HL-60/S4 (cell line): ENCODE results near the gene DHRS3.

Source experiments
- in situ Hi-C: fragments of 300-500 bp; cut with MboI; formaldehyde crosslinking; loops from 2 replicates; pipeline ENCODE4 v1.14.3; 2022; ENCODE audit warnings: low sequenced_read_pairs

Gene DHRS3

DNA sequence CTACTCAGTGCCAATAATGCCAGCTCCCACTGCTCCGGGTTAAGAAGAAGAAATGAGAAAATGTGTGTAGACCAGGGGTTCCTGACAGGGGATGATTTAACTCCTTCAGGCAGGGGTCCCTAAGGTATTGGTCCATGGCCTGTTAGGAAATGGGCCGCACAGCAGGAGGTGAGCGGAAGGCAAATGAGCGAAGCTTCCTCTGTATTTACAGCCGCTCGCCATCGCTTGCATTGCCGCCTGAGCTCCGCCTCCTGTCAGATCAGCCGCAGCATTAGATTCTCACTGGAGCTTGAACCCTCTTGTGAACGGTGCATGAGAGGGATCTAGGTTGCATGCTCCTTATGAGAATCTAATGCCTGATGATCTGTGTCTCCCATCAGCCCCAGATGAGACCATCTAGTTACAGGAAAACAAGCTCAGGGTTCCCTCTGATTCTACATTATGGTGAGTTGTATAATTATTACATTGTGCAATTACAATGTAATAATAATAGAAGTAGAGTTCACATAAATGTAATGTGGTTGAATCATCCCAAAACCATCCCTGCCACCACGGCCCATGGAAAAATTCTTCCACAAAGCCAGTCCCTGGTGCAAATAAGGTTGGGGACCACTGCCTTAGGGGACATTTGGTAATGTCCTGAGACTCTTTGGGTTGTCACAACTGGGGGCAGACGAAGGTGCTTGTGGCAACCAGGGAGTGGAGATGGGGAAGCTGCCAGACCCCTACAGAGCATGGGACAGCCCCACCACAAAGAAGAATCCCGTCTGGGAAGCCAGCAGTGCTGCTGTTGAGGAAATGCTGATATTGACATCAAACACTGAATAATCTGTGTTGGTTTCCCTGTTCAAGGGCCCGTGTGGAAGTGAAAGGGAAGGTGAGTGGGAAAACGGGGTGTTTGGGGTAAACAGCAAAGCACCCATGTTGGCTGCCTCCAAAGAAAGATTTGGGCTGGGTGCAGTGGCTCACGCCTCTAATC is 60.8 kb downstream of the DHRS3 start:
- in situ Hi-C loops = no loop called here

DNA sequence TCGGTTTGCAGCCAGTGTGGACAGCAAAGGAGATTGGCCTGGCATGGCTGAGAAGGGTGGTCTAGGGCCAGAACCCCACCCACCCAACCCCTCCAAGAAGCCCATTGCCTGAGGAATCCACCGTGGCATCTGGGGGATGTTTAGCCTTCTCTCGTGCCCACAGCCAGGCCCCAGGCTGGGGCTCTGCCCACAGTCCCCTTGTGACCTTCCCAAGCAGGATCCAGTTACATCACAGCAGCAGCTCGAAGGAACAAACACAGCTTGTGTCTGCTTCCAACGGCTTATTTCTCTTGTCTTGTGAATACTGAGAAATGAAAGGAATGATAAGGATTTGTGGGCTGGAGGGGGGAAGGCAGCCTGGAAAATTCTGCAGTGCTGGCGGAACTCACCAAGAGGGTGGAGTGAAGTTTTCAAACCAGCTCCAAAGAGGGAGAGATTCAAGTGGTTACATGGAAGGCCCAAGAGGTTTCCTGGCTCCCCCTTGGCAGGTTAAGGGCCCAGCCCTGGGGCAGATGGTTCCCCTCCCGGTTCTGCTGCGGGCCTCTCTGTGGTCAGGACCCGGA is 61.6 kb downstream of the DHRS3 start:
- in situ Hi-C loops = no loop called here

DNA sequence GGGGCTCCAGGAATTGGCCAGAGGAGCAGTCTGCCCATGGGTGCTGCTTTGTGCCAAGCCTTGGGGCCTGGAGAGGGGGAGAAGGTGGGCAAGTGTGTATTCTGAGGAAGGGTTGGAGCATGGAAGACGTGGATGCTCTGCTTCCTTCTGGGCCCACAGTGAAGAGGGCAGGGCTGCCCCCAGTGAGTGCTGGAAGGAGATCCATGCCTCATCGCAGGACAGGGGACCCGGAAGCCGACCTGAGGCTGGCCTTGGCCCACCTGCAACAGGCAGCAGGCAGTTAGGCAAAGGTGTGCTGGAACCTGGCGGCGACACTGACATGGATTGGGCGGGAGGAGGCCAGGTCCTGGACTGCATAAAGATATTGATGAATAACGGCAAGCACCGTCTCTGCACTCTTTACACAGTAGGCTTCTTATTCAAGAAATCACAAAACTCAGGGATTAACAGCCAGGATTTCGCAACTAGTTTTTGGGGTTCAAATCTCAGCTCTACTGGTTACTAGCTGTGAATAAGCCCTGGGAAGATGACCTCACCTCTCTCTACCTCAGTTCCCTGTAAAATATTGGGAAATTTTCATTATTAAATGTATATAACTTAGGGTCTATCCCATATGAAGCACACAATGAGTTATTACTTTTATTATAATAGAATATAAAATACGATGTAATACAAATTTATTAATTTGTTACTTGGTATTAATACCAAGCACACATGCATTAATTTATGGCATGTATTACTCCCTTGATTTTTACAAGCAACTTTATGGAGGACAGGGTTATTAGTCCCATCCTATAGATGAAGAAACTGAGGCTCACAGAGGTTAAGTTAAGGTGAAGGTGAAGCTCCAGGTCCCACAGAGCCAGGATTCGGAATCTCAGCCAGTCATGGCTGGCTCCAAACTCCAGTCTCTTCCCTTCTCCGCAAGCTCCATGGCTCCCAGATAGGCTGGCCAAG is 62.3 kb downstream of the DHRS3 start:
- in situ Hi-C loops = no loop called here

DNA sequence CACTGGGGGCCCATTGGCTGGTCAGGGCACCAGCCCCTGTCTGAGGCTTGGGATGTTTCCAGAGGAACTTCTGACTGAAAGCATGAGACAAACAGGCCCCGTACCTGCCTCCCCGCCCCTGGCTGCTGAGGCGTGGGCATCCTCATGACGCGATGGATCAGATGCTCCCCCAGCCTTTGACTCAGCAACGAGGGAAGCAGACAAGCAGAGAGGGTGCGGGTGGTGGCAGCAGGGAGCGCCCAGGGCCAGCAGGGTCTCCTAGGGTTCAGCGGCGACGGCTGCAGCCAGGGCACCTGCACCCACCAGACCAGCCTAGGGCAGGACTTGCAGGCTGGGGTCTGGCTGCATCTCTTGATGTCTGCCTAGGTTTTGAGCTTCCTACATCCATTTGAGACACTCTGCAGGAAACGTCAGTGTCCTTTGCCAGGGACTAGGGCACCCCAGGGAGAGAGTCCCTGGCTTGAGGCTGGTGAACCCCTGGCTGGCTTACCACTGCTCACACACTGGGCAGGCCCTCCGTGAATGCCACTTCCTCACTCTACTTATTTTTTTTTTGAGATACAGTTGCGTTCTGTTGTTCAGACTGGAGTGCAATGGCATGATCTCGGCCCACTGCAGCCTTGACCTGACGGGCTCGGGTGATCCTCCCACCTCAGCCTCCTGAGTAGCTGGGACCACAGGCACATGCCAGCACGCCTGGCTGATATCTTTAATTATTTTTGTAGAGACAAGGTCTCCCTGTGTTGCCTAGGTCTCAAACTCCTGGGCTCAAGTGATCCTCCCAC is 63.3 kb downstream of the DHRS3 start:
- in situ Hi-C loops = no loop called here

DNA sequence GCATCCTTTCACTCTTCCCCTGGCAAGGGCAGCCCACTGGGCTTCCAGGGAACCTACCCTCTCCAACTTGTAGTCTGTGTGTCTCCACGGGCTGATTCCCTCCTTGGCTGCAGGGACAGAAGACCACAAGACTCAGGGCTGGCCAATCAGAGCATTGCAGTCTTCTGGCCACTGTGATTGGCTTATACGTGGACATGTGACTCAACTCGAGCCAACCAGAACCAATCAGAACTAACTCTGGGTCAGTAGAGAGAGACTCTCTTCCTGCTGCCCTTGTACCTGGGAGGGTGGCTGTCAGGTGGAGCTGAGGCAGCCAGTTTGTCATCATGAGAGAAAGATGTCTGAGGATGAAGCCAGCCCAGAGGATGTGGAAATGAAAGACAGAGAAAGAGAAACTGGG is 64.0 kb downstream of the DHRS3 start:
- in situ Hi-C loops = no loop called here

DNA sequence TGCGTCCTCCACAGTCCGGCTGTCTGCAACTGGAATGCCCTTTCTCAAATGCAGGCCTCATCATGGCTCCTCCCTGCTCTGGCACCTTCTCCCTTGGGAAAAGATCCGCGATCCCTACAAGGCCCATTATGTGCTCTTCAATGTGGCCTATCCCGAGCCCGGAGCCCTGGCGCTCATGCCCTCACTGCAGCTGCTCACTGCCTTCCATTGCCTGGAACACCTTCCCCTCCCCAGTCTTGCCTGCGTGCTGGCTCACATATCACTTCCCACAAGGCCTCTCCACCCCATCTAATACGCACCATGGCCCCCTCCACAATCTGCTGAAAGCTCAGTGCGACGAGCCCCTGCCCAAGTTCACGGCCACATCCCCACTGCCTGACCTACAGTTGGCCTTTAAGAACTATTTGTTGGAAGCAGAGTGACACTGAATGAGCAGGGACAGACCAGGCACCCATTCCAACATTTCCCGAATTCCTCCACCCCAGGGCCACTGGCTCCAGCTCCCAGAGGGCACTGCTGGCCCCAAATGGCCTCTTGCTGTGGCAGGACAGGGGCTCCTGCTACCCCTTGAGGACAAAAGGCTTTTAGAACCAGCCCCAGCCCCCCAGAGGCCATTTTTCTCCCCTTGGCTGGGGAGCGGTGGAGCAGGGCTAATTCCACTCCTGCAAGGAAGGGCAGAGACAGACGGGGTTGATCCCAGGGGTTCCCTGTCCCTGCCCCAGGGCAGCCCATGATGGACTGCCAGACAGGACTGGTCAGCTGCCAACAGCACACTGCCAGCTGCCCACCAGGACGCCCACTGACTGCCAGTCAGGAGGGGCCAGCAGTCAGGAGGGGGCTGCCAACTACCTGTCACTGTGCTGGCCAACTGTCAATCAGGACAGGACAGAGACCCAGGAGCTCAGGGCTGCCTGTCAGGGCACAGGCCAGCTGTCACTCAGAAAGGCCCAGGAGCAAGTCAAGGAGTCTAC is 64.8 kb downstream of the DHRS3 start:
- in situ Hi-C loops = no loop called here

DNA sequence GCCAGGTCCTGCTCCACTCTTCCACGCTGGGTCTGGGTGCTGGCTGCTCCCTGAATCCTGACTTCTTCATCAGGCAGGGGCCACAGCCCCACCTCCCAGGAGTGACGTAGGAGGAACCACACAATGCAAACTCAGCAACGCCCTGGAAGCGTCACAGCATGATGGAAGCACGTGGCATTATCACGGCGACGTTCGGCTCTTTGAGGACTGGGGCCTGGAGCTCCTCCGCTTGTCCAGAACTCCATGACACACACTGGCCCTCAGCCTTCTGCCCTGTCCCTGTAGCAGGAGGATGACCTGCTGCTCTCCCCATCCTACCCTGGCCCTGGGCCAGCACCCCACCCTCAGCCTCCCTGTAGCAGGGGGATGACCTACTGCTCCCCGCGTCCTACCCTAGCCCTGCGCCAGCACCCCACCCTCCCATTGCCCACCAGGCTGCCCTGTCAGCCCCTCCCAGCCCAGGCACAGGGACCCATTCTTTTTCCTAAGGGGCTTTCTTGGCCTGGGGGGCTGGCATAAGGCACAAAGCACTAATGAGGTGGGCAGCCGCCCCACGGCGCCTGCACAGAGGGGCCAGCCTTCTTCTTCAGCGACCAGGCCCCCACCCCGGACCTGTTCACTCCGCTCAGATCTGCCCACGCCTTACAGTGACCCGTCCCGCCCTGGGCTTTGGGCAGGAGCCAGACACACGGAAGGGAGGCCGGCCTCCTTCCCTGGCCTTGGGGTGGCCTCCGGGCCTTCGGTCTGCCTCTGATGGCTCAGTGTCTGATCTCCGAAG is 65.7 kb downstream of the DHRS3 start:
- in situ Hi-C loops = no loop called here

DNA sequence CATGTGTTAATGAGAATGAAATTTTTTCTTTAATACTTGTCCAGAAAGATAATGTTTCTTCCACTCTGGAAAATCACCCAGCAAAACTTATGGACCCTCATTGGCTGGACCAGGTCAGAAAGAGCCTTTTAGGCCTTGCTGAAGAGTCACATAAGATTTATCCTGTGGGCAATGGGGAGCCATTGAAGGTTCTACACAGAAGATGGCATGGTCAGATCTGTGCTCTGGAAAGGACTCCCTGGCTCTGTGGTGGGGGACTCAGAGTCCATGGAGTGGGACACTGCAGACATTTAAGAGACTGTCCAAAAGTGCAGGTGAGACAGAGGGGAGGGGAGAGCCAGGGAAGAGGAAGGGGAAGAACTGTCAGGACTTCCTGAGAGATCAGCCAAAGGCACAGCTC is 66.4 kb downstream of the DHRS3 start:
- in situ Hi-C loops = no loop called here

DNA sequence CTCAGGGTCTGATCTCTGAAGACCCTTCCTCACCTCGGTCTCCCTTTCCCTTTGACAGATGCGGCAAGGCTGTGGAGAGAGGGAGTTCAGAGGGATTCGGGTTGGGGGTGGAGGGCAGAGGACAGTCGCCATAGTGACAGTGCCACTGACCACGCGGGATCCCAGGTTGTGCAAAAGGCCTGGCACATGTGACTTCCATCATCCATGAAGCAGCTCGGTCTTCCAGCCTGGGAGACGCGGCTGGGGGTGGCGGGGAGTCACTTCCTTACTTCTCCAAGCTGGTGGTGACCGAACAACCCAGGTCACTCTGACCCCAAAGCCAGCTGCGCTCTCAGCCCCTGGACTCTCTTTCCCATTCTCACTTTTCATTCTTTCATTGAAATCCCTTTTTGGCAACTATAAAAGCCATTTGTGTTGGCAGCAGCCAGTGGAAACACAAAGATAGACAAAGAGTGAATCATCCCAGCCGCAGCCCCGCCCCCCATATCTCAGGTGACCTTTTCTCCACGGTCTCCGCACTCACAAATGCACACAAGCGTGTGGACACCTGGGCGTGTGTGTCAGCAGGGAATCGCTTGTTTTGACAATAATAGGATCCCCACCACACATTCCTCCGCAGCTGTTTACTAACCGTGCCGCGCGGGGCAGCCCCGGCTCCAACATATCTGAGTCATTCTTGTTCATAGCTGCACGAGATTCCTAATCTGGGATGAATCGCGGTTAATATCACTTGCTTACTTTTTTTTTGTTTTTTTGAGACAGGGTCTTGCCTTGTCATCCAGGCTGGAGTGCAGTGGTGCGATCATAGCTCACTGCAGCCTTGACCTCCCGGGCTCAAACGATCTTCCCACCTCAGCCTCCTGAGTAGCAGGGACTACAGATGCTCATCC is 68.3 kb downstream of the DHRS3 start:
- in situ Hi-C loops = no loop called here

DNA sequence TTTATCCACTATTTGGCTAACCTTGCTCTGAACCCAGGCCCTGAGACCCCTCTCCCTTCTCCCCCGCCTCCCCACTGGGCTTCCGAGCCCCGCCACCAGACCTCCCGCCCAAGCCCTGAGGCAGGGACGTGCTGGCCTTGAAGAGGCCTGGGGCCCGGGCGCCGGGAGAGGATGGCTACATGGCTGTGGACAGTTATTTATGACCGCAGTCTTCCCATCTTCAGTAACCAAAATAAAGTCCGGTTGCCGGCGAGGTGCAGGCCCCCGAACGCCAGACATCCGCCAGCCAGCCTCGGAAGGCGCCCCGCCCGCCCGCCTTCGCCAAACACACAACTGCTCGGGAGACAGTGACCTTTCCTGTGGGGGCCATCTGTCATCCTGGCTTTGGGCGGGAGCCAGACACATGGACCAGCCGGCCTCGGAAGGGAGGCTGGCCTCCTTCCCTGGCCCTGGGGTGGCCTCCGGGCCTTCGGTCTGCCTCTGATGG is 69.0 kb downstream of the DHRS3 start:
- in situ Hi-C loops = no loop called here

DNA sequence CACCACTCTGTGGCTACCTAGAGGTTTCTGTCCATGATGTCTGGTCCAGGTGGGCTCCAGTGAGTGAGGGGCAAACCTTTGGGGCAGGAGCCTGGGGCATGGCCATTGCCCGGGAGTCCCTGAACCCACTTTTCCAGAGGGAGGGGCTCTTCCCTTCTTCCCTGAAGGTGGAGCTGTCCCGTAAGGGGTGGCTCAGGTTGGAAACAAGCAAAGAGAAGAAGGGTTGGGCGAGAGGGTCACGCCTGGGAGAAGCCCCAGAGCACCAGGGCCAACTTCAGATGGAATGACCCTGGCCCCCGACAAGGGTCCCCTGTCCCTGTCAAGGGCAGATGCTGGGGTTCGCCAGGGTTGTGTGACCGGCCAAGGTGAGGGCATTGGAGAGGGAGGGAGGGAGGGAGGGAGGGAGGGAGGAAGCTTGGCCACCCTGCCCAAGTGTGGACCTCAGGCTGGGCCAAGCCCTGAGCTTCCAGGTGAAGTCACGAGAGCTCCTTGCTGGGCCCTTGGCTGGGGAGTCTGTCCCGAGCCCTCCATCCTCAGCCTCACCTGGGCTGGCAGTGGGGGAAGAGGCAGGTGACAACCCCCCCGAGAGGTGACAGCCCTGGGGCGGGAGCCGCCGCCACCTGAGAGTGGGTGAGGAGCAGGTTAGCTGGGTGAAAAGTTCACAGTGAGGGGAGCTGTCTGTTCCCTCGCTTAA is 69.6 kb downstream of the DHRS3 start:
- in situ Hi-C loops = no loop called here

DNA sequence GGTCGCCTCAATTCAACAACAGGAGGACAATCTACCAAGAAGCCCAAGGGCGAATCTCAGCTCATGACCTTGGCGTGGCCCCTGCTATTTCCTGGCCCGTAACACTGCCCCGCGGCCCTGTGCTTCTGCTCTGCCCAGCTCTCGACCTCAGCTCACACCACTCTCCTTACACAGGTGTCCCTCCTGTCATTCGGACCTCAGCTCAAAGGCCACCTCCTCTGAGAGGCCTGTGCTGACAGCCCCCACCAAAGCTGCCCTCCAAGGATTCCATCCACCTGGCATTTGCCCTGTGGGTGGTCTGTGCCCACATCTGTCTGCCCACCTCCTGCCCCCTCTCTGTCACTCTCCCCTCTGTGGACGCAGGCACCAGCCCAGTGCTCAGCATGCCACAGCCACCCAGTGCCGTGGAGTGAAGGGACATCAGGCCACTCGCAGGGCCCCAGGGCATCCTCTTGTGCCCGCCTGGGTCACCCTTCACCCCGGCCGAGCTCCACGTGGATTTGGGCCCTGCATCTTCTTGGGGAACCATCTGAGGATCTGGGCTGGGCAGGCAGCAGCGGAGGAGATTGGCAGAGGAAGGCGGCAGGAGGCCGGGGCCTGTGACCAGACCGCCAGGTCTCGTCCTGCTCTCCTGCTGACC is 70.3 kb downstream of the DHRS3 start:
- in situ Hi-C loops = no loop called here

DNA sequence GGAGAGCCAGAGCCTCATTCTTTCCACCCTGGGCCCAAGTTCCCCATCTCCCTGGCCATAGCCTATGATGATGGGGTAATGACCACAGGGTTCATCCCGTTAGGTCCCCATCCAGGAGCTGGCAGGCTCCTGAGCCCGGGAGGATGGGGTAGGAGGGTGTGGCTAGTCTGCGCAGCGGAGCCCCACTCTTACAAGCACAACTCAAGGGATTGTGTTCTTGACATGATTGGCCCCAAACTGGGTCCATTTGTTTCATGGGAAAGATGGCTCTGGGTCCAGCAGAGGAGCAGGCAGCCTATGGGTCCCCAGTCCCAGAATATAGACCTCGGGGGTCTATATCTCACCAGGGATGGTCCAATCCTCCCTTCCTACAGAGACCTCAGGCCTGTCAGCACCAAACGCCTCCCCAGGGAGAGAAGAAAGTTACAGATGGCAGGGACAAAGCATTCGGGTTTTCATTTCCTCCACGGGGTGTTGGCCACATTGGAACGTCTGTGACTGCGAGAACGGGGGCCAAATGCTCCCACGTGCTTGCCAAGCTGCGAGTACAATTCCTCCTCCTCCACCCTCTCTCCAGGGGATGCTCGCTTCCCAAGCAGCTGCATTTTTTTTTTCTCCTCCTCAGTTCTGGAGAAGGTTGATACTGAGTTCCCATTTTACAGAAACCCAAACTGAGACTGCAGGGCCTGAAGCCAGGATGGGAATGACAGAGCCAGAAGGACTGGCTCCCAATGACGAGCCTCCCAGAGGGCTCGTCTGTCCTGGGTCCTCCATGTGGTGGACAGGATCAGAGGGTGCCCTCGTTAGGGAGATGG is 71.0 kb downstream of the DHRS3 start:
- in situ Hi-C loops = no loop called here

DNA sequence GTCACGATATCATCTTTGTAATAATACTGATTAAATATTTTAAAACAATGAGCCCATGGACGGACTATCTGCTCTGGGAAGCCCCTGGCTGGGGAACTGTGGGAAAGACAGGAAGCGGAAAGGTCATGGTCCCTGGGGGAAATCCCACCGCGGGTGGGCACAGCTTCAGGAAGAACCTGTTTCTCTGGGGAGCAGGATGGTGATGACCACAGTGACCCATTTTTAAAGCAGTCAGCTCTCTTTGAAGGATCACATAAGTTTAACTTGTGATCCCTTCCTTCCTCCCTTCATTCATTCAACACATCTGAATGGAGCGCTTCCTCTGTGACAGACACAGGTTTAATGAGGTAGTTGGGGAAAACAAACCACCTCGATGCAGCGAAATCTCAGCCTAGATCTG is 73.0 kb downstream of the DHRS3 start:
- in situ Hi-C loops = no loop called here

DNA sequence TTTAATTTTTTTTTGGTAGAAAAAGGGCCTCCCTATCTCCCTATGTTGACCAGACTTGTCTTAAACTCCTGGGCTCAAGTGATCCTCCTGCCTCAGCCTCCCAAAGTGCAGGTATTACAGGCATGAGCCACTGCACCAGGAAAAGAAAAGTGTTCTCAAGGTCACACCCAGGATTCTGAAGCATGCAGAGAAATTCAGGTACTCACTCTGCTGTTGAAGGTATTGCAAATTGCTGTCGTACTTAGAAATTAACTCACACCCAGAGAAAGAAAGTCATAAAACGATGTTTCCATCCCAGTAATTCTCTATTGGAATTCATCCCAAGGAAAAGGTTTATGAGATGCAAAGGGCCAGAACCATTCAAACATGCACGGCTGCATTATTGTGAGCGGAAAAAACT is 73.7 kb downstream of the DHRS3 start:
- in situ Hi-C loops = no loop called here

DNA sequence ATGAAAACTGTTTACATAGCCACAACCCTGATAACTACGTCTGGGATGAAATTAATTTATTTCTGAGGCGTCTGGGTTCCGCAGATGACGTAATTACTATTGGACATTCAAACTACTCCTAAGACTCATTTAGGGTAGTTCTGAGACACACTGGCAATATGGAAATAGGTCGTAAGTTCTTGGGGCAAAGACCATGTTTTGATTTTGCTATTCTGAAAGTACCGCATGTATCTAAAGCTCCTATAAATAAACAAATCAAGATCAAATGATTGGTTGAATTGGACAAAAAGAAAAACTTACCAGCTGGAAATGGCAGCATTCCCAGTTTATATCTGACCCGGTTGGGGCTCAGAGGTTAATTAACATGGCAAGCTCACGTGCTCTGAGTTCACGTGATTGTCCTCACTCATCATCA is 74.3 kb downstream of the DHRS3 start:
- in situ Hi-C loops = no loop called here
